DMS79 (cell line): ENCODE results near the gene ATP13A3.
A peak's percentile ranks its signal among the peaks of the same experiment; 100 is the strongest.

Experiments used
- DNase-seq: peaks from one replicate; lab custom pipeline; 2025; lab: John Stamatoyannopoulos, UW

Gene ATP13A3

DNA sequence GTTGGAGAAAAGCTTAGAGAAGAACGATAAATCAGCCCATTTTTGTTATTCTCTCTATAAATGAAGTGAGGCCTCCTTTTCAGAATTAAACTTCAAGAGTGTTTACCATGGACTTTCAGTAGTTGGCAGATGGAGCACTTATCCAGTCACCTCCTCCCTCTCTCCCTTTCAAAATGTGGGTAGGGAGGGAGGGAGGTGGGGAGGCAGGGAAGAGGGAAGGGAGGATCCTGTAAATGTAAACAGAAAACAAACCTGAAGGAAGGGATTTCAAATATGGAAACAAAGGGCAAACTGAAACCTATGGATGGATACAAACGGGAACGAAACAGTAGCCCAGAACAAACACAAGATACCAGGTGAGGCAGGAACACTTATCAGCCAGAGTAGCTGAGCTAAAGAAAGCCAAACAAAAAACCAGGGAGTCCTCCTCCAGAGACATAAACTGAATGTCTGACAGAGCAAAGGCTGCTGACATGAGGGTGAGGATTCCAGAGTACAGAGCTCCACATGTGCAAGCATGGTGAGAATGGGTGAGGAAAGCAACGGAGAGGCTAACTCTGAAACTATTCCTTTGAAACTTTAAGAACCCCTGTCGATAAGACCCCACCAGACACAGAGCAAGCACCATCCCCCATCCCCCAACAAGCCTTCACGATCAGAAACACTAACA lies 46.8 kb downstream of the ATP13A3 start:
- no peak for DNase-seq

DNA sequence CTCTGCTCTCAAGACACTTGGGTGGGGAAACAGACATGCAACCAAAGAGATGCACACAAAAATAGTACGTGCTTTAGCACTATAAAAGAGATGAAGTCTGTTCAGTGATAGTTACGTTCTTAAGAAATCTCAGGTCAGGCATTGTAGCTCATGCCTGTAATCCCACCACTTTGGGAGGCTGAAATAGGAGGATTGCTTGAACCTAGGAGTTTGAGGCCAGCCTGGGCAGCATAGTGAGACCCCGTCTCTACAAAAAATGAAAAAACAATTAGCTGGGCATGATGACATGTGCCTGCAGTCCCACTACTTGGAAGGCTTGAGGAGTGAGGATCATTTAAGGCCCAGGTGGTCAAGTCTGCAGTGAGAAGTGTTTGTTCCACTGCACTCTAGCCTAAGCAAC lies 52.3 kb downstream of the ATP13A3 start:
- DNase-seq = no peak

DNA sequence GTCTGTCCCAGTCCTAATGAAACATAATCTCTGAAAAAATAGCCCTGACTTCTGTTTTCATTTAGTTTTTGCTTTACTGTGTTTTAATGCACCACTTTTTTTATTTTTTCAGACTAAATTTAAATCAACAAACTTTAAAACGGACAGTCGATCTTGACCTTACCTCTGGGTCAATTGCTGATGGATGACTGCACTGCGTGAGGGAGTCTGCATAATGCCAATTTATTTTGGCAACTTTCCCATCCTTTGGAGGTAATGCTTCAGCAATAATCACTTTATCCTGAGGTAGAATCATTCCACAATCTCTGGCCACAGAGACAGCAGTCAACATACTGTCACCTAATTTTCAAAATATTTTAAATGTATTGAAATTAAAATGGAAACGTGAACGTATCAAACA lies 55.2 kb downstream of the ATP13A3 start:
- peak; percentile 11 for DNase-seq

DNA sequence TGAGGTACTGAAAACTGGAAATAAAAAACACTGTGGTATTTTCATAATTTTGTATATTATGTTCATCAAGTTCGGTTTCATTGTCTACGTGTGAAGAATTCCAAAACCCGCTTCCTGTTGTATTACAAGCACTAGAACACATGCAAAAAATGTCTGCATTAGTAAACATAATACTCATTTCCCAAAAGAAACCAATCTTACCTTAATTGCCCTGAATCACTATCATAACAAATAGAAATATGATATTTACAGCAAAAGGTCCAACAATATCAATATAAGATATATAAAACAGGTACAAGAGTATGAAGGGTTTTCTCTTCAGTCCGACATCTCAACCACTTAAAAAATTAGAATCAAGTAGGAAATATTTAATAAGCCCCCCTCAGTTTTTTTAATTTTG lies 61.4 kb downstream of the ATP13A3 start:
- DNase-seq = no peak

DNA sequence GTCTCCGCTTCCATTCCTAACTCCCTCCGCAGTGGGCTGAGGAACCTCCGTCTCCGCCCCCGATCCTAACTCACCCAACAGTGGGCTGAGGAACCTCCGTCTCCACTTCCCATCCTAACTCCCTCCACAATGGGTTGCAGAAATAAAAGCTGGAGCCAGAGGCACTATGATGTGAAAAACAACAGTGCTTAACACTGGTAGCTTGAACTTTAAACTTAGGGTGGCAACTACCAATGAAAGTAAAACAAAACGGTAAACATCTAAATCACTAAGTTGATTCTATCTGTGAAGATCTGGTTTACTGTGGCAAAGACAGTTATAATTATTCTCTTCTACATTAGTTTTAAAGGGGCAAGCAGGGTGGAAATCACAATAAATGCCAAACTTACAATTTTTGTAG lies 61.8 kb downstream of the ATP13A3 start:
- DNase-seq = no peak

DNA sequence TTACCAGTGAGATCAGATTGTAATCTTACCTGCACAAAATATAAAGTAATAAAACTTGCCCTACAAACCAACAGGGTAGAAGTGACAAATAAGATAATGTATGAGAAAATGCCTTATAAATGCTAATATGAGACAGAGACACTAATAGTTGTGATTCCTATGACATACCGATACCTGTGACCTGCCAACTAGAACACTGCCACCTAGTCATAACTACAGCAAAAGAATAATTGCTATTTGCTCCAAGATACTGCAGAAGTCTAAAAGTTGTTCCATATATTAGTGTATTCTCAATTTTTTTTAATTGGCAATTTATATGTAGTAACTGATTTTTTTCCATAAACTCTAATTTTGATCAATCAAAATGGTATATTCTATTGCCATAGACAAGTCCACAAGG lies 62.4 kb downstream of the ATP13A3 start:
- no peak for DNase-seq

DNA sequence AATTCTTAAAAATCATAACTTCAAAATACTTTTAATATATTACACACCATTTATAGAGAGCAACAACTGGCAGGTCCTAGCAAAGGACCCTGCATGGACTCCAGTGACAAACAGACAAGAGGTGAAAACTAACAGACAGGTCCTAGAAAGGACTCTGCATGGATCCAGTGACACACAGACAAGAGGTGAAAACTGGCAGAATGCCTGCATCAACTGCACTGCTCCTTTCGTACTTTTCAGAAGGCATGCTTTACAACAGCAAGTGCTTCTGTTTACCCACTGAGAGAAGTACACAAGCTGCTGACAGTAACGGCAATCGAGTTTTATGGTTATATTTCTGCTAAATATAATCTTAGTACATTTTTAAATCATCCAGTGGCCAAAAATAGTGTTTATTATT lies 63.5 kb downstream of the ATP13A3 start:
- DNase-seq = peak; percentile 66

DNA sequence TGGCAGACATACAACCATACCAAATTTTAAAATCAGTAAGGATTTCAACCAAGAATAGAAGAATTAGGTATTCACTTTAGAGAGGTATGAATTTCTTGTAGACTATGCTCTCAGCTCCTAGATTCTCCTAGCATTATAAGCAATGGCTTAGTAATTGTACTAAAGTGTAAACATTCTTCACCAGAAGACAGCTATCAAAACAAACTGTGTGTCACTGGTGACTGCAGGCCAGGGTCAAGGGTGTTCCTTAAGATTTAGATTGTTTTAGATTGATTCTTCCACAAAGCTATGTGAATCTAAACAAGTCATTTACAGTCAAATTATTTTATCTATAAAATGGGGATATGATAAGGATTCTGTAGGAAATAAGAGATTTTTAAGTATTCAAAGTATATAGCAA lies 64.6 kb downstream of the ATP13A3 start:
- DNase-seq = no peak

DNA sequence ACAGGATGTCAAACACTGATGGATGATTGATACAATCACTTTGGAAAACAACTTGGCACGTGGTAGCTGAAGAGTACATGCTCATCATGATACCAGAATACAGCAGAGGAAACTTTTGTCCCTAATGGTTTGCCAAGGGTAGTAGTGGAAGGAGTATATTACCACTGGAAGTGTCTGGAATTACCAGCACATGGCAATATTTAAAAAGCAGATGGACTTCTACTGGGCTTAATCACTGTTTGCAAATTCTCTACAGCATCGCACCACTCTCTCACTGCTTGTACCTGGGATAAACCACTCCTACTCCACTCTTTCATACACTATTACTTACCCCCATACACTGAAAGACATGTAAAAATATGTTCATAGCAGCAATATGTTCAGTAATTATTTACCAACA lies 68.1 kb downstream of the ATP13A3 start:
- DNase-seq = no peak

DNA sequence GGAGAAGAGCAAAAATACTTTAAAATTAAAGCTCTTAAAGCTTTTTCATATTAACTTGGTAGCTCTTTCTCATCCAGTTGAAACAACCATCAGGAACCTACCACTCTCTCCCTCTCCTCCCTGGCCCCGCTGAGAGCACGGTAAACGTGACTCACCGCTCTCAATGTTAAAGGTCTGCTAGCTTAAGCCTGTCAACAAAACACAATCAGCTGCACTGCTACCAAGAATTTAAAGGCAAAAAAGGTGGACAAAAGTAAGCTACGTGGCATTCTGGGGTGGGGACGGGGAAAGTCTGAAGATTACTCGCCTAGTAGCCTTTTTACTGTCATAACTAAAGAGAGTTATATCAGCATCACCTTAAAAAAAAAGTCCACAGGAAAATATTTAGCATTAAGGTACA lies 79.4 kb downstream of the ATP13A3 start:
- DNase-seq = no peak

DNA sequence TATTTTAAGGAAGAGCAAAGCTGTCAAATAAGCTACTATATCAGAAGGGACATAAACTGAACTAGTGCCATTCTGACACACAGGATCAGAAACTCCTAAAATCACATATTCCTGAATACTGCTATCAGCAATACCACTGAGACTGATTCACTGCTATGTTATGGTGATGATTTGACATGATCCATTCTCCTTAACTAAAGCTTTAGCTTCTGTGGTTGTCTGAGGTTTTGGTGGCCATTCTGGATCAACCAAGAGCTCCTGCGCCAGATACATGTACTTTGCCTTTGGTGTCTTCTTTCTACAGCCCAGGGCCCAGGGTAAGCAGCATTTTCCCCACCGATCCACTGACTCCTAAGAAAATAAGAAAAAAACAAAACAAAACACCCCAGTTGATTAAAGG lies 81.0 kb downstream of the ATP13A3 start:
- no peak for DNase-seq

DNA sequence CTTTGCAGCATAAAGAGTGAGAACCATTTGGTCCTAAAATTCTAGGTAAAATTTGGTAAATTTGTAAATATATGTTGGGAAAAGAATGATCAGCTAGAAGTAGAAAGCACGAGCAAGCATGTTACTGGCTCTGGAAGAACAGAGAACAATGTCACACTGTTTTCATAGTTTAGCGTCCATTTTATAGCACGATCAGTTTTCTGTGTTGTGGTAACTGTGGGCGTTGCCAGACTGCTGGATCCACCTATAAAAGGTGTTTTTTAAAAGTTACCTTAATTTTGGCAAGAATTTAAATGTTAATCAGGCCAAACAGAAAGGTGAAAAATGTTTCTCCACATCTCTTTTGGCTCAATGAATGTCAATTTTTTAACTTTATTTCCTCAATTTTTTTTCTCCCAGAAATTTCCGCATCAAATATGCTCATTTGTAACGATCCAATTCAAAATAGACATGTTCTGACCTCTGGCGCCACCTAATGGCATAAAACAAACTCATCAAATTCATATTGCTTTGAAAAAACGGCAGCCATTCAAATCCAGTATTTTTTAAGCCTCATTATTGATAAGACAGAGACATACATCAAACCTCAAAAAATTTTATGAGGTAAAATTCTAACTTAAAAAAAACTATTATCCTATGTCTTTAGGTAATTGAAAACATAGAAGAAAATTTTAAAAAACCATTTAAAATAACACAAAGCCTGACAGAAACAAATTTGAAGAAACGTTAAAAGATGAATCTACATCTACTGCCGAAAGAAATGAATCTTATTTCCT lies 82.2 kb downstream of the ATP13A3 start:
- DNase-seq = peak; percentile 54

DNA sequence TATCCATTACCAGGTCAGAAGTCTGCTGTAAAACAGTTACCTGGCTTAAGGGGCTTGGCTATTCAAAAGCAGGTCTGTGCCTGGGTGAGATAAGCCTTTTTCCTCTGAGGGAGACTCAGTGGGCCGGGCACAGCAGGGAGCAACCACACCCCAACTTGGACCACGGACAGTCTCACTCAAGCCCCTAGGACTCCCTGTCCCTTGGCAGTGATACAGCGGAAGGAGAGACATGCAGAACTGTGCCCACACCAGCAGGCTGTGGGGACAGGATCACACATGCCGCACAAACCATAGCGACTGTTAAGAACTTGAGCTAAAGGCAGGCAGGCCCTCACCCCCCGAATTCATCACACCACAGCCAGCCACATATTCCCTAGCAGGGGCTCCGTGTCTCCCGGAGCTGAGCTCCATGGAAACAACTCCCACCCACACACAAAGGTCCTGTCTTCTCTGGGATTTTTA lies 84.9 kb downstream of the ATP13A3 start:
- no peak for DNase-seq

DNA sequence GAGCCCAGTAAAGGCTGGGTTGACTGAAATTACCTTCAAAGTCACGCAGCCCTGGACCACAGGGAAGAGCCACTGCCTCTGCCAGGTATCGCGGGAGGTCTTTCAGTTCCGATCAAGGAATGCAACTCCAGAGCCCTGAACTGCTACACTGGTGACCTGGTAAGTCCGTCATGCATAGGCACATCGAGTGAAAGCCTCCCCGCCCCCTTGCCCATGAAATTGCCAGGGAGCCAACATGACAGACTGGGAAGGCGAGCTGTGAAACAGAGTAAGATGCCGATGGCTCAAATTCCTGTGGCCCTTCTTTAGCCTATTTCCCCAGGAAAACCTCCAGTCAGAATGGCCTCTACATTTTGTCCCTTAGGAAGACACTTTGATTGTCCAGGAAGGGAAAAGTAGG lies 85.5 kb downstream of the ATP13A3 start:
- no peak for DNase-seq

DNA sequence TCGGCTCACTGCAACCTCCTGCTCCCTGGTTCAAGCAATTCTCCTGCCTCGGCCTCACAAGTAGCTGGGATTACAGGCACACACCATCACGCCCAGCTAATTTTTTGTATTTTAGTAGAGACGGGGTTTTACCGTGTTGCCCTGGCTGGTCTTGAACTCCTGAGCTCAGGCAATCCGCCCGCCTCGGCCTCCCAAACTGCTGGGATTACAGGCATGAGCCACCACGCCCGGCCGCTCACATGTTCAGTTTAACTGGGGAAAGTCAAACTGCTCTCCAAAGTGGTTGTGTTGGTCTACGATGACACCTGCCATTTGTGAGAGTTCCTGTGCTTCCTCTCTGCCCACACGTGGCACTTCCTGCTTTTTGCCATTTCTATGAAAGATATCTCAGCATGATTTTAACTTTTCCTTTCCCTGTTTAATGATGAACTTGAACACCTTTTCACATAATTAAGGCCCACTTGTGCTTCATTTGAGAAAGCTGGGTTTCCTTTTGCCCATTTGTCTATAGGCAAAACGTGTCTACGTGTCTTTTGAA lies 86.9 kb downstream of the ATP13A3 start:
- DNase-seq = no peak

DNA sequence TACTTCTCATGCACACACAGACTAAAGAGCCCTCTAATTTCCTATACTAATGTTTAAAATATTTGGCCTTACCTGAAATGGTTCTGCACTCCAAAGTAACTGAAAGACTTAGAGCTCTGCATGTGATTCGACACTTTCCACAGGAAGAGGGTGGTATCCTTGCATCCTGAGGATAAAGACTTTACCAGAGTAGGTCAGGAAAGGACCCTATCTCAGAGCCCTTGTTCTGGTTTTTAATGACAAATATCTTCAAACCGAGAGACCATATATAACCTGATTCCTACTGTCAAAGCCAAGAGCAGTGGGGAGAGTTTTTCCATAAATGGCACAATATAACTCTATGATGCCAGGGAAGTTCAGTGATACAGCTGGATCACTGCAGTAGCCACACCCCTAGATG lies 87.6 kb downstream of the ATP13A3 start, which contains the start of gene GP5:
Gene GP5, minus strand, starts transcription at position 101 of the 400 bp plus-strand sequence. CDS start 984 bp downstream, outside the sequence.
- no peak for DNase-seq

DNA sequence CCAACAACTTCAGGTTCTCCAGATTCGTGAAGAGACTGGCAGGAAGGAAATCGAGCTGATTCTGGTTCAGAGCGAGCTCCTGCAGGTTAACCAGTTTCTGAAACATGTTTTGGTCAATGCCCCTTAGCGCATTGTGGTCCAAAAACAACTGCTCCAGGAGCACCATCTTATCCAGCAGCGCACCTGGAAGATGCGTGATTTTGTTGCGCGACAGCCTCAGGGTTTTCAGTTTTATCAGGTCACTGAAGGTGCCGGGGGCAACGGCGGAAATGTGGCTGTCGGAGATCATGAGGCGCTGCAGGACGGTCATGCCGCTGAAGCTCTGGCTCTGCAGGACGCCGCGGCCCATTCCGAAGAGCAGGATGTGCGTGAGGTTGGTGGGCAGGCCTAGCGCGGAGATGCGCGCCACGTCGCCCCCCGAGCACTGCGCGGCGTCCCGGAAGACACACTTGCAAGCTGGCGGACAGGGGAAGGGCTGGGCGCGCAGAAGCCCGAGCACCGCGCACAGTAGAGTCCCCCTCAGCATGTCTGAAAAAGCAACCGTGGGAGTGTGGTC lies 89.0 kb downstream of the ATP13A3 start:
- no peak for DNase-seq

DNA sequence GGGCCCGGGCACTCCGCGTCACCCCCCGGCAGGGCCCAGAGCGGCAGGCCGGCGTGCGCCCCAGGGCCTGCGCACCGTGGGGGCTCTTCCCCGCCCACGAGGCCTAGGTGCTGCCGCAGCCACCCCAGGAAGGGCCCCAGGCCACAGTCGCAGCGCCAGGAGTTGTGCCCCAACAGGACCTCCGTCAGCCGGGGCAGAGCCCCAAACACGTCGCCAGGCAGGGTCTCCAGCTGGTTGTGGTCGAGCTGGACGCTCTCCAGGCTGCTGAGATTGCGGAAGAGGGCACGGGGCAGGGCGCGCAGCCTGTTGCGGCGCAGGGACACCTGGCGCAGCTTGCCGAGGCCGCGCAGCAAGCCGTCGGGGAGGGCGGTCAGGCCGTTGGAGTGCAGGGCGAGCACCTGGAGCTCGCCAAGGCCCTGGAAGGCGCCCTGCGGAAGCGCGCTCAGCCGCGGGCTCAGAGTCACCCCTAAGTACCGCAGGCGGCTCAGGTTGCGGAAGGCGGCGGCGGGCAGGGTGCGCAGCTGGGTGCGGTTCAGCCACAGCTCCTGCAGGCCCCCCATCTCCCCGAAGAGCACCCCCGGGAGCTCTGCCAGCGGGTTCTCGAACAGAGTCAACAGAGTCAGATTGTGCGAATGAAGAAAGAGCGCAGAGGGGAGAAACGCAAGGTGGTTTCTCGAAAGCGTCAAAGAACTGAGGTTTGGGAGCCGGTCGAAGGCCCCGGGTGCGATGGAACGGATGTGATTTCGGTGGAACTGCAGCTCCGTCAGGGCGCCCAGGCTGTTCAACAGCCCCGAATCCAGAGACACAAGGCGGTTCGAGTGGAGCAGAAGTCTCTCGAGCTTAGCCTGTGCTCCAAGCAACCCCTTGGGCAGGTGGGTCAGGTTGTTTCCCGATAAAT lies 89.7 kb downstream of the ATP13A3 start:
- DNase-seq = no peak

DNA sequence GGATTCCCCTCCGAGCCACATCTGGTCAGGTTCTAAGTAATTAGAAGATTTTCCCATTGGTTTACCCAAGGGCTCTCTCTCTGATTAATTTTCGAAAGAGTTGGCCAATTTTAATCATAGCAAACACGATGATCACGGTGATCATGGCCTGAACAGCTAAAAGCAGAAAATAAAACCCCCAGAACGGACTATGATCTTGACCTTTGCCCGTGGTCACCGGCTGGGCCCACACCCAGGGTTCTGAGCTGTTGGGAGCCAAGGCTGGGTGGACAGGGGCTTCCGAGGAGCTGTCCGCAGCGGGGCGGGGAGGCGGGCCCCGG lies 90.3 kb downstream of the ATP13A3 start:
- DNase-seq = no peak

DNA sequence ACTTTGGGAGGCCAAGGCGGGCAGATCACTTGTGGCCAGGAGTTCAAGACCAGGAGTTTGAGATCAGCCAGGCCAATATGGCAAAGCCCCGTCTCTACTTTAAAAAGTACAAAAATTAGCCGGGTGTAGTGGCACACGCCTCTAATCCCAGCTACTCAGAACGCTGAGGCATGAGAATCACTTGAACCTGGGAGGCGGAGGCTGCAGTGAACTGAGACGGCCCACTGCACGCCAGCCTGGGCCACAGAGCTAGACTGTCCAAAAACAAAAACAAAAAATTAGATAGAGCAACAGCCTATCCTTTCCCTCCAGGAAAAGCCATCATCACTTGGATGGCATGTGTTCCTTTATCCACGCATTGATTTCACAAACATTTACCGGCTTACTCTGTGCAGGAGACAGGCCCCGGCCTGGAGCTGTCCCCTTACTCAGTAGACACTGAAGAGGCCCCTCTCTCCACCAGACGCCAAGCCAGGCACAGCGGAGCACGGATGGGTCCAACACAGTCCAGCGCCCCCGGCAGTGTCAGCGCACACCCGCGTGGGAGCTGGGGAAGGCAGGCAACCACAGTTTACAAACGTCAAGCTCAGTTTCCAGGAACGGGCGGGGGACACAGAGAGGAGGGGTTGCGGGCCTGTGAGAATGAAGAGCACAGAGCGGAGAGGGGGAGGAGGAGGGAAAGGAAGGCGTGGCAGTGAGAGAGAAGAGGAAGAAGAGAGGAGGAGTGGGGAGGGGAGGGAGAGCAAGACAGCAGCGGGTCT lies 90.8 kb downstream of the ATP13A3 start:
- DNase-seq = no peak

DNA sequence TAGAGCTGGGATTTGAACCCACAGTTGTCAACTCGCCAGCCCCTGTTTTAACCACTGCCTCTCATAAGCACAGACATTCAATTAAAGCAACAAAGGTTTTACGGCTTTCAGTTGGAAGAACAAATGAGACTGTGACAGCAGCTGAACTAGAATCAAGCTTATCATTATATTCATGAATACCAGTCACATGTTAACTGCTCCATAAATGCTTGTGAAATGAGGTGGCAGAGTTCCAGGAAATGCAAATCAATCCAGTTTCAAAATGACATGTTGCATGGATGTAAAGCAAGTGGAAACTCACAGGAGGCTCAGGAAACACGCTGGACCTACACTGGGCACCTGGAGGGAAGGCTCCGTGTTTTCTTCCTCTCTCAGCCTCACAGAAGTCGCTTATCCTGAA lies 91.6 kb downstream of the ATP13A3 start:
- DNase-seq = no peak
